ENCODE results near the gene THEM5. TPM values are rescaled to one million over a fixed set of nuclear protein-coding genes. Genes with fewer than 3 reads are reported as not detected.
"Not testable (repeated sequence)": the region's sequence is repeated elsewhere in the genome, so short reads cannot be mapped to it uniquely, and the experiment has no call there.

Gene THEM5
- total RNA-seq, 1 donor, result not detected

DNA sequence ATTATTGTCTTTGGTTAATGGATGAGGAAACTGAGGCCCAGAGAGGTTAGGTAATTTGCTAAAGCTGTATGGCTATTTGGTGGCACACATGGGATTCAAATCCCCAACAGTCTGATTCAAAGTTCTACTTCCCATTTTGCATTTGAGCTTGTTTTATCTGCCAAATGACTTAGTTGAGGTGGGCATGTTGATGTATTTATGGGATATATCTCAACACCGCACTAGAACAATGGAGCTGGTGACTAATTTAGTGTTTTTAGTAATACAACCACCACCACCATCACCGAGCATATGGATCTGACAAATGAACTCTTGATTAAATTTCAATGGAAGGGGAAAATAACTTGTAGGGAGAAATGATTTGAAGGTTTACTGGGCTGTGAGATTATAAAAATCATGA, 29.0 kb upstream of the THEM5 start:
- Histone ChIP-seq H3K9me3 (ENCODE audit: low read depth, low read length) (no peaks in the 10 kb centered on the region), H3K4me3 (ENCODE audit: low read length) (no peak overlapping the region), H3K4me1 (ENCODE audit: insufficient read depth, low read length) (no peaks in the 10 kb centered on the region)

DNA sequence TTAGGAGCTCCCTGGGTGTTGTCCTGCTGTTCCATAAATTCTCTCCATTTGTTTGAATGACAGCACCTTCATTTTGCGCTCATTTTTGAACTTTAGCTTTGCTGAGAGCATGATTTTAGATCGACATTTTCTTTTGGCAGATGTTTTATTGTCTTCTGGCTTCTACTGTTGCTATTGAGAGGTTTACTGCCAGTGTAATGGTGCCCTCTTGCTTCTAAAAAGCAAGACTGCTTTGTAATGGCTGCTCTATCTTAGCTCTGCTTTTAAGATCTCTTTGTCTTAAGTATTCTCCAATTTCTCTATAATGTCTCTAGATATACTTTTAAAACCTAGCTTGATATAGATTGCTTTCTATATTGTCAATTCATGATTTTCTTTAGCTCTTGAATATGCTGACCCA, 28.0 kb upstream of the THEM5 start:
- Histone ChIP-seq H3K4me3 (ENCODE audit: low read length) (no peak overlapping the region), H3K4me1 (ENCODE audit: insufficient read depth, low read length) (no peaks in the 10 kb centered on the region), H3K9me3 (ENCODE audit: low read depth, low read length) (no peaks in the 10 kb centered on the region), H3K27me3 (ENCODE audit: insufficient read depth, low read length) (no peaks in the 10 kb centered on the region)

More for the DNA sequence above, 29.0 kb upstream of the THEM5 start:
- no peaks in the 10 kb centered on the region for H3K27me3 ChIP-seq (ENCODE audit: insufficient read depth, low read length)

DNA sequence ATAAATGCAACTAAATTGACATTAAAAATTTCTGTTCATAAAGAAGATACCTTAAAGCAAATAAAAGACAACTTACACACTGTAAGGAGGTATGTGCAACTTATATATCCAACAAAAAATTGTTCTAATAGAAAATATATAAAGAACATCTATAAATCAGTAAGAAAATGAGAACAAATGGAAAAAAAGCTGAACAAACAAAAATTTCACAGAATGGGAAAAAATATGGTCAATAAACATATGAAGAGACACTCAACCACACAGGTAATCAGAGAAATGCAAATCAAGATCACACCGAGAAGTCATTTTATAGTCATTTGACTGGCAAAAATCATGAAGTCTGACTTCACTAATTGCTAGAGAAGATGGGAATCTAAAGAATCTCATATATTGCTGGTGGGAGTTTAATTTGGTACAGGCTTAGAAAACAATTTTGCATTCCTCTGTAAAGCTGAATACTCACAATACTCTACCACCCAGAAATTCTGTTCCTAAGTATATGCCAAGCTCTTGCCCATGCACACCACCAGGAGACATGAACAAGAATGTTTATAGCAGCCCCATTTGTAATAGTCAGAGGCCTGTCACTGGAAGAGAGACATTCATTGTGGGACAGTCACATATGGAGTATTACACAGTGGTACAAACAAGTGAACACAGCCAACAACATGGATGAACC, 22.0 kb upstream of the THEM5 start:
- no peaks in the 10 kb centered on the region for H3K4me1 ChIP-seq (ENCODE audit: insufficient read depth, low read length)
- no peak overlapping the region for H3K4me3 ChIP-seq (ENCODE audit: low read length)
- H3K9me3 ChIP-seq (ENCODE audit: low read depth, low read length), result no peaks in the 10 kb centered on the region
- H3K27me3 ChIP-seq (ENCODE audit: insufficient read depth, low read length), result no peaks in the 10 kb centered on the region

DNA sequence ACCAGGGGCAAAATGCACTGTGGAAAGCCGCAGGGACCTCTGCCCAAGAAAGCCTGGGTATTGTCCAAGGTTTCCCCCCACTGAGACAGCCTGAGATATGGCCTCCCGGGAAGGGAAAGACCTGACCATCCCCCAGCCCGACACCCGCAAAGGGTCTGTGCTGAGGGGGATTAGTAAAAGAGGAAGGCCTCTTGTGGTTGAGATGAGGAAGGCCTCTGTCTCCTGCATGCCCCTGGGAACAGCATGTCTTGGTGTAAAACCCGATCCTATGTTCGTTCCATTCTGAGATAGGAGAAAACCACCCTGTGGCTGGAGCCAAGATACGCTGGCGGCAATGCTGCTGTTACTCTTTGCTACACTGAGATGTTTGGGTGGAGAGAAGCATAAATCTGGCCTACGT, 19.3 kb upstream of the THEM5 start:
- H3K9me3 ChIP-seq (ENCODE audit: low read depth, low read length); H3K4me1 ChIP-seq (ENCODE audit: insufficient read depth, low read length): not testable (repeated sequence)

DNA sequence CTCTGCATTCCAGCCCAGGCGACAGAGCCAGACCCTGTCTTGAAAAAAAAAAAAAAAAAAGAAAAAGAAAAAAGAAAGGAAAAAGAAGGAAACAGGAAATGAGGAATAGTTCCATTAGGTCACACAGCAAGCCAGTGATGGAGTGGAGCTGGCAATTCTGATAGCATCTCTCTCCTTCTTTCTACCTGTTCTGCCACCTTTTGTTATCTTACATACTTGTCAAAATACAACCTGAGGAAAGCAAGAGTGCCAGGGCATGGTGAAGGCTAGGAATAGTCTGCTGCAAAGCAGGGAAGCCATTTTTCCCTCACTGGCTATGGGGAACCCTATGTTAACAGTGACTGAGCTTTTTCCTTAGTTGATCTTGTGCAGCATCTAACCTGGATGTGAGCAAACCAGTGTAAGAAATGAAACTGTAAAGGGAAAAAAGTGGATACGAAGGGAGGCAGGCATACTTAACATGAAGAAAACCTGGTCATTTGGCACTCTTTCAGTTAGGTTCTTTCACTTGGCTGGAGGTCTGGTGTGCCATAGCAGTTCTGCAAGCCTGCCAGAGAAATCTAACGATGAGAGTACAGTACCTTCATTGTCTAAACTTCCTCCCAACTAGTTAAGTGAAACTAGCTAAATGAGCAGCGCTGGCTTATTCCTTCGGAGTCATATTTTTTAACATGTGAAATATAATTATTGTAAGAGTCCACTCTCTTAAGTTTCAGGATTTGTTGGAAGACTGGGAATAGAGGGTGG, 17.9 kb upstream of the THEM5 start:
- Histone ChIP-seq H3K27me3 (ENCODE audit: insufficient read depth, low read length) (no peaks in the 10 kb centered on the region), H3K4me1 (ENCODE audit: insufficient read depth, low read length) (peaks cover 9% of the 10 kb centered on the region), H3K9me3 (ENCODE audit: low read depth, low read length) (no peaks in the 10 kb centered on the region), H3K4me3 (ENCODE audit: low read length) (no peak overlapping the region)

More for the DNA sequence above, 19.3 kb upstream of the THEM5 start:
- not testable (repeated sequence) for H3K4me3 ChIP-seq (ENCODE audit: low read length); H3K27me3 ChIP-seq (ENCODE audit: insufficient read depth, low read length)

DNA sequence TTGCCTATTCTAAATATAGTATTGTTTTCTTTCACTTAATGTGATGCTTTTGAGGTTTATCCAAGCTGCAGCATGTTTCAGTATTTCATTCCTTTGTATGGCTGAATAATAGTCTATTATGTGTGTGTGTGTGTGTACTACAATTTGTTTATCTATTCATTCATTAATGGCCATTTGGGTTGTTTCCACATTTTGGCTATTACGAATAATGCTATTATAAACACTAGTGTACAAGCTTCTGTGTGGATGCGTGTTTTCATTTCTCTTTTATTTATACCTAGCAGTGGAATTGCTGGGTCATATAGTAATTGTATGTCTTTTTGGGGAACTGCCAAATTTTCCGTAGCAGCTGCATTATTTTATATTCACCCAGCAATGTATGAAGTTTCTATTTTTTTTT, 15.0 kb upstream of the THEM5 start:
- peaks cover 9% of the 10 kb centered on the region for H3K4me1 ChIP-seq (ENCODE audit: insufficient read depth, low read length)
- H3K27me3 ChIP-seq (ENCODE audit: insufficient read depth, low read length), result no peaks in the 10 kb centered on the region
- H3K9me3 ChIP-seq (ENCODE audit: low read depth, low read length), result no peaks in the 10 kb centered on the region
- H3K4me3 ChIP-seq (ENCODE audit: low read length), result no peak overlapping the region

DNA sequence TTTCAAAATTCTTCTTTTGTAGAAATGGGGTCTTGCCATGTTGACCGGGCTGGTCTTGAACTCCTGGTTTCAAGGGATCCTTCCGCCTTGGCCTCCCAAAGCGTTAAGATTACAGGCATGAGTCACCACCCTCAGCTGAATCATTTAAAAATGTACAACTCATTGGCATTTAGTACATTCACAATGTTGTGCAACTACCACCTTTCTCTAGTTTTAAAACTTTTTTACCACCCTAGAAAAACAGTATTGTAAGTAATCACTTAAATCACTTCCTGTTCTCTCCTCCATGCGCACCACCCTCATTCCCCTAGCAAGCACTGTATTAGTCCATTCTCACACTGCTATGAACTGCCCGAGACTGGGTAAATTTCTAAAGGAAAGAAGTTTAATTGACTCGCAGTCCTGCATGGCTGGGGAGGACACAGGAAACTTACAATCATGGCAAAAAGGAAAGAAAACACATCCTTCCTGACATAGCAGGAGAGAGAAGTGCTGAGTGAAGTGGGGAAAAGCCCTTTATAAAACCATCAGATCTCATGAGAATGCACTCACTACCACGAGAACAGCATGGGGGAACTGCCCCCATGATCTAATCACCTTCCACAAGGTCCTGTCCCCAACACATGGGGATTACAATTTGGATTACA, 14.4 kb upstream of the THEM5 start:
- no peak overlapping the region for H3K4me3 ChIP-seq (ENCODE audit: low read length)
- peaks cover 9% of the 10 kb centered on the region for H3K4me1 ChIP-seq (ENCODE audit: insufficient read depth, low read length)
- H3K27me3 ChIP-seq (ENCODE audit: insufficient read depth, low read length), result no peaks in the 10 kb centered on the region
- H3K9me3 ChIP-seq (ENCODE audit: low read depth, low read length), result no peaks in the 10 kb centered on the region

DNA sequence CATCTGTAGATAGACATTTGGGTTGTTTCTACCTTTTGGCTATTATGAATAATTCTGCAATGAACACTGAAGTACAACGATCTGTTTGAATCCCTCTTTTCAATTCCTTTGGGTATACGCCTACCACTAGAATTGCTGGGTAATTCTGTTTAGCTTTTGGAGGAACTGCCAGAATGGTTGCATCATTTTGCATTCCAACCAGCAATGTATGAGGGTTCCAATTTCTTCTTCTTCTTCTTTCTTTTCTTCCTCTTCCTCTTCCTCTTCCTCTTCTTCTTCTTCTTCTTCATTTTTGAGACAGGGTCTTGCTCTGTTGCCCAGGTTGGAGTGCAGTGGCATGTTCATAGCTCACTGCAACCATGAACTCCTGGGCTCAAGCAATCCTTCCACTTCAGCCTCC, 13.8 kb upstream of the THEM5 start:
- Histone ChIP-seq H3K27me3 (ENCODE audit: insufficient read depth, low read length) (no peaks in the 10 kb centered on the region), H3K4me3 (ENCODE audit: low read length) (no peak overlapping the region), H3K4me1 (ENCODE audit: insufficient read depth, low read length) (peaks cover 9% of the 10 kb centered on the region), H3K9me3 (ENCODE audit: low read depth, low read length) (no peaks in the 10 kb centered on the region)

DNA sequence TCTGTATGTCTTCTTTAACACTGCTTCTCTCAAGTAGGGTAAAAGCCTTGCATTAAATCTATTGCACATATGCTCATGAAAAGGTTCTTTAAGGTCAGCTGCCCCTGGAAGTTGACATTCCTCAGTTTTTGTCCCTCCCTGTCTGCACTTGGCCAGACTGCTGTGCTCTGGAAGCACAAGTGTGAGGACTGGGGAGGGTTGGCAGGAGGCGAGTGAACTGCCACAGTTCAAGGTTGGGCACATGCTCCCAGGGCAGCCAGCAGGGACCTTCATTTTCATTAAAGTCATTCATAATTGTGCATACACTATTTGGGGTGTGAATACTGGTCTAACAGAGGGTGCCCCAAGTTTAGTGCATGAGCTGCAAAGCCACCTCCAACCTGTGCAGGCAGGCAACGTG, 10.9 kb upstream of the THEM5 start:
- Histone ChIP-seq H3K4me1 (ENCODE audit: insufficient read depth, low read length) (peaks cover 9% of the 10 kb centered on the region), H3K9me3 (ENCODE audit: low read depth, low read length) (no peaks in the 10 kb centered on the region), H3K27me3 (ENCODE audit: insufficient read depth, low read length) (no peaks in the 10 kb centered on the region), H3K4me3 (ENCODE audit: low read length) (no peak overlapping the region)

DNA sequence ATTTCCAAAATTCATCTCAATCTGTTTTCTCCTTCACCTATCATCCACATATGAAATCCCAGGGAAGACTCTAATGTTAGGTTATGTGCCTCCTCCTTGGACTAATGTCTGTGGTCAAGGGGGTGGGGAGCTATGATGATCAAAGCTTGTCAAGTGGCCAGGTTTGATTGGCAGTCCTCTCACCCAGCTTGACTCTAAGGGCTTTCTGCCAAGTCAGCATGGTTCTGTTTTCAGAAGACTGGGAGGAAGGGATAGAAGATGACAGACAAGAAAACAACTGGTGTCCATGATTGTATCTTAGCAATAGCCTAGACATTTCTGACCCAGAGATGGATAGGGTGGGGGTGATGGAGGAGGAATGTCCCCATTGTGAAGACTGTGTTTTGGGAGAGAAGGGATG, 9.1 kb upstream of the THEM5 start:
- Histone ChIP-seq H3K4me1 (ENCODE audit: insufficient read depth, low read length) (peaks cover 9% of the 10 kb centered on the region), H3K4me3 (ENCODE audit: low read length) (no peak overlapping the region), H3K27me3 (ENCODE audit: insufficient read depth, low read length) (no peaks in the 10 kb centered on the region), H3K9me3 (ENCODE audit: low read depth, low read length) (no peaks in the 10 kb centered on the region)

DNA sequence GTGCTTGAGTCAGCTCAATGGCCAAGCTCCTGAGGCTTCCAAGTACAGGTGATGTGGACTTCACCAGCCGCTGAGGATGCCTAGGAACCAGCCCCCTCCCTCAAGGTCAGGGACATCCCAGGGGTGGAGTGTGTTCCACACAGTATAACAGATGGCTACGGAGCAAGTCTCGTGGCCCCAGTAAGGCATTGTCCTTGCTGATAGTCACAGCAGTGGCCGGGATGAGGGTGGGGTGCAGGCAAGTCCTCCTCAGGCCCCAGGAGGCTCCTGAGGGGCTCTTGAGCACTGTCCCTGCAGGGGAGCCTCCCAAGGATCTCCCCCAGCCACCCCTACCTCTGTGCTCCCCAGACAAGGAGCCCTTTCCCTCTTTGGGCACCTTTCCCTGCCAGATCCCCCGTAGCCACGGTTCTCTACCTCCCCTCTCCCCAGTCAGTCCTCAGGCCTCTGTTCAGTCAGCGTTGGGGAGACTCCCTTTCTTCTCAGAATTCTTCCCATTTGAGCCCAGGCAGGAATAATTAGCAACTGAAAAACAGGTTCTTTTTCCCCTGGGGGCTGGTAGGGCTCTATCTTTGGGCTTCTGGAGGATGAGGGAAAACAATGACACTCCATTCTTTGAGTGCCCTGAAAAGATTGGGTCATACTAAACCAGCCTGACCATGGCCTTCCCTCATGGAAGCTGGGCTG, 7.1 kb upstream of the THEM5 start:
- Histone ChIP-seq H3K27me3 (ENCODE audit: insufficient read depth, low read length) (no peaks in the 10 kb centered on the region), H3K9me3 (ENCODE audit: low read depth, low read length) (no peaks in the 10 kb centered on the region), H3K4me3 (ENCODE audit: low read length) (no peak overlapping the region), H3K4me1 (ENCODE audit: insufficient read depth, low read length) (peaks cover 15% of the 10 kb centered on the region)

DNA sequence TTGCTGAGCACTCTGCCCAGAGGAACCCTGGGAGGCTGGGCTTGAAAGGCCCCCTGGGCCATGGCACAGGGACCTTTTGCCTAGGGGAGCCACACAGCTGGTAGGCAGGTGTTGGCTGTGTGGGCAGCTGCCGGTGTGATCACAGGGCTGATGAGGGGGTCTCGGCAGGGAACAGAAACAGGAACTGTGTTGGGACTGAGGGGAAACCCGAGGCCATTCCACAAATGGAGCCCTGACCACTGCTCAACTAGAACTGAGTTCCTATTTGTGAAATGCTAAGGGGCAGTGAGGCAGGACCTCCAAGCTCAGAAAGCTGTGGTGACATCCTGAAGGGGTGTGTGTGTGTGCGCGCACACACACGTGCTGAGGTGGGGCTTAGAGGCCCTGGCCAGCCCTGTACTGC, 6.4 kb upstream of the THEM5 start:
- Histone ChIP-seq H3K9me3 (ENCODE audit: low read depth, low read length) (no peaks in the 10 kb centered on the region), H3K4me1 (ENCODE audit: insufficient read depth, low read length) (peaks cover 15% of the 10 kb centered on the region), H3K27me3 (ENCODE audit: insufficient read depth, low read length) (no peaks in the 10 kb centered on the region), H3K4me3 (ENCODE audit: low read length) (no peak overlapping the region)

DNA sequence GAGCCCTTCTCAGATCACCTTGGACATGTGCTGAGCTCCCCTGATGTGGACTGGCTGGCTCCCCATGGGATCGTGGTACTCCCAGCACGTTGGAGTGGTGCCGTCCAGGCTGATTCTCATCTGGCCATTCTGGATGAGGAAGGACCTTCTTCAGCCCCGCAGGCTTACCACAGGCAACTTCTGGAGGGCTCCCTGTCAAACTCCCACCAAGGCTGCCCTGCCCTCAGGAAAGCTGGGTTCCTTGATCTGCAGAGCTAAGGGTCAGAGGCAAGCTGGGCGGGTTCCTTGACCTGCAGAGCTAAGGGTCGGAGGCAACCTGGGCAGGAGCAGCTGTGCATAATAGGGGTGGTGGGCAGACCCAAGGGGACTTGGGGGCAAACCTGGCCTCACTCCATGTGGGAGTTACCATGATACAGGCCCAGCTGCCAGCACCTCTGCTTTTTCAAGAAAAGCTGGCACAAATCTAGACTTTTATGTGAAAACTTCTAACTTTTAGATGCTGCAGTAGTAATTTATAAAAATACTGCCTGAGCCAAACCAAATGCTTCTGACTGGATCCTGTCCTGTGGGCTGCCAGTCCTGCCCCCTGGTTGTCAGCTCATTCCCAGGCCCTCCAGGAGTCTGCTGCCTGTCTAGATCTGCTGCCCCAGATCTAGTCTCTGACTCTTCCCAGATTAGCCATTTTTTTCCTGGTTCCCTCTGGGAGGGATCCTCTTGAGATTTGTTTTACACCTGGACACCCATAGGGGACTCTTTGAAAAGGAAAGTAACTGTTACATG, 5.6 kb upstream of the THEM5 start:
- Histone ChIP-seq H3K9me3 (ENCODE audit: low read depth, low read length) (no peaks in the 10 kb centered on the region), H3K4me3 (ENCODE audit: low read length) (no peak overlapping the region), H3K4me1 (ENCODE audit: insufficient read depth, low read length) (peaks cover 15% of the 10 kb centered on the region), H3K27me3 (ENCODE audit: insufficient read depth, low read length) (no peaks in the 10 kb centered on the region)

DNA sequence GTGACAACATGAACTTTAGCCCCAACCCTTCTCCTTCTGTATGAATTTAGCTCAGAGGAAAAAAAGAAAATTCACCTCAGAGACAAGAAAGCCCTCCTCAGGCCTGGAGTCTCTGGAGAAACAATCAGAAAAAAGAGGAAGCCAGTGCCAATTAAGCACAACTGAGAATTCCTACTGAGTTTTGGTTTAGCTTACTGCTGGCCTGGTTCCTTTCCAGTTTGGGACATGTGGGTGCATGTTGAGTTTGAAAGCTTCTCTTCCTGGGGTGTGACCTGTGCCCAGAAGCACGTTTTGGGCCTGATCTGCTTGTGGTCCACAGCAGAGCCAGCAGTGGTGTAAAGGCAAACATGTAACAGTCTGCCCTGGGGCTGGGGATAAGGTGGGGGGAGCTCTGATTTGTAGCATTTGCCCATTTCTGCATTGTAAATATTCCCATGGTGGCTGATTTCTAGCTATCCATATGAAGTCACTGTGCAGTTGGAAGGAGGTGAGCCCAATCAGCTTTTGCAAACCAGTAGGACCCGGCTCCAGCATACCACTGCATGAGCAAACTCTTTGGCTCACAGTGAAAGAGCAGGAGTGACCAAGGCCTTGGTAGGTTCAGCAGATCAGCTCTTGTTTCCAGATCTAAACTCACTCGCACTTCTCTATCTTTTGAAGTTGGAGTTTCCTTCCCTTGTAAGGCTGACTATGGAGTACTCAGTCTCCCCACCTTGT, 4.7 kb upstream of the THEM5 start:
- Histone ChIP-seq H3K4me1 (ENCODE audit: insufficient read depth, low read length) (peaks cover 15% of the 10 kb centered on the region), H3K9me3 (ENCODE audit: low read depth, low read length) (no peaks in the 10 kb centered on the region)

More for the DNA sequence above, 4.7 kb upstream of the THEM5 start:
- Histone ChIP-seq H3K4me3 (ENCODE audit: low read length) (no peak overlapping the region), H3K27me3 (ENCODE audit: insufficient read depth, low read length) (no peaks in the 10 kb centered on the region)

Measured in mononuclear cell (primary cell).